Liver (tissue), 9 donors: Measurements from ENCODE around the gene KANK4. TPM values are rescaled to one million over a fixed set of nuclear protein-coding genes. Genes with fewer than 3 reads are reported as not detected.

Source experiments
- DNase-seq: peaks from one replicate; pipeline ENCODE4 v3.0.0-alpha.2; 2017; ENCODE audit warnings: low spot score
- H3K27ac ChIP-seq, 2 donors: one replicate each; pipeline ENCODE4 v1.7.0; 2013; ENCODE audit warnings: inconsistent platforms in 2 of 2, low read length in 2 of 2, control low read depth in 1 of 2, low read depth in 1 of 2, mild to moderate bottlenecking in 1 of 2
- H3K27me3 ChIP-seq, 4 donors: one replicate each; pipeline versions ENCODE4 v1.6.1 to v1.7.0; 2013; ENCODE audit warnings: low read length in 3 of 4, inconsistent platforms in 1 of 4, mild to moderate bottlenecking in 1 of 4, moderate library complexity in 1 of 4; ENCODE audit not compliant: control insufficient read depth in 4 of 4, insufficient read depth in 4 of 4
- H3K36me3 ChIP-seq, 4 donors: one replicate each; pipeline versions ENCODE4 v1.6.1 to v1.7.0; 2013; ENCODE audit warnings: low read length in 3 of 4, mild to moderate bottlenecking in 3 of 4, low read depth in 1 of 4, moderate library complexity in 1 of 4; ENCODE audit not compliant: control insufficient read depth in 4 of 4, insufficient read depth in 3 of 4
- H3K4me1 ChIP-seq, 4 donors: one replicate each; pipeline versions ENCODE4 v1.6.1 to v1.7.0; 2013; ENCODE audit warnings: low read length in 3 of 4, mild to moderate bottlenecking in 3 of 4, moderate library complexity in 1 of 4; ENCODE audit not compliant: control insufficient read depth in 4 of 4, insufficient read depth in 4 of 4
- H3K4me3 ChIP-seq, 3 donors: one replicate each; pipeline versions ENCODE4 v1.6.1 to v1.7.0; 2013; ENCODE audit warnings: low read length in 3 of 3, control low read depth in 1 of 3, low read depth in 1 of 3, mild to moderate bottlenecking in 1 of 3
- H3K9ac ChIP-seq, 2 donors: one replicate each; pipeline ENCODE4 v1.7.0; 2013; ENCODE audit warnings: low read length in 2 of 2, mild to moderate bottlenecking in 2 of 2, moderate library complexity in 2 of 2, control low read depth in 1 of 2, low read depth in 1 of 2
- H3K9me3 ChIP-seq, 4 donors: one replicate each; pipeline versions ENCODE4 v1.6.1 to v1.7.0; 2013; ENCODE audit warnings: low read length in 3 of 4; ENCODE audit not compliant: control insufficient read depth in 4 of 4
- EGR1 ChIP-seq, 2 donors: IDR thresholded peaks; 2 replicates each; pipeline ENCODE4 v1.6.1; 2016 to 2018; ENCODE audit warnings: antibody characterized with exemption in 2 of 2, low read depth in 2 of 2
- FOXA1 ChIP-seq: IDR thresholded peaks from 2 replicates; pipeline ENCODE4 v1.6.1; 2016; ENCODE audit warnings: antibody characterized with exemption
- FOXA2 ChIP-seq: IDR thresholded peaks from 2 replicates; pipeline ENCODE4 v1.6.1; 2016; ENCODE audit warnings: antibody characterized with exemption
- GABPA ChIP-seq, 2 donors: IDR thresholded peaks in 1 of 2; conservative IDR thresholded peaks in 1 of 2; 2 replicates each; pipeline ENCODE4 v1.6.1; 2016; ENCODE audit warnings: antibody characterized with exemption in 2 of 2, mild to moderate bottlenecking in 1 of 2, moderate library complexity in 1 of 2
- HNF4A ChIP-seq, 2 donors: conservative IDR thresholded peaks; 2 replicates each; pipeline ENCODE4 v1.6.1; 2016; ENCODE audit warnings: antibody characterized with exemption in 2 of 2, mild to moderate bottlenecking in 2 of 2
- HNF4G ChIP-seq: IDR thresholded peaks from 2 replicates; pipeline ENCODE4 v1.6.1; 2016; ENCODE audit warnings: antibody characterized with exemption
- JUND ChIP-seq, 2 donors: IDR thresholded peaks; 2 replicates each; pipeline ENCODE4 v1.6.1; 2016; ENCODE audit warnings: antibody characterized with exemption in 2 of 2
- NR2F2 ChIP-seq: IDR thresholded peaks from 2 replicates; pipeline ENCODE4 v1.6.1; 2016; ENCODE audit warnings: antibody characterized with exemption
- RAD21 ChIP-seq, 2 donors: IDR thresholded peaks; 2 replicates each; pipeline ENCODE4 v1.6.1; 2016; ENCODE audit warnings: antibody characterized with exemption in 2 of 2, mild to moderate bottlenecking in 2 of 2
- RXRA ChIP-seq, 2 donors: IDR thresholded peaks; 2 replicates each; pipeline ENCODE4 v1.6.1; 2017 to 2018; ENCODE audit warnings: antibody characterized with exemption in 2 of 2, mild to moderate bottlenecking in 1 of 2
- SP1 ChIP-seq: IDR thresholded peaks from 2 replicates; pipeline ENCODE4 v1.6.1; 2018; ENCODE audit warnings: antibody characterized with exemption, mild to moderate bottlenecking
- TAF1 ChIP-seq: conservative IDR thresholded peaks from 2 replicates; pipeline ENCODE4 v1.6.1; 2016; ENCODE audit warnings: antibody characterized with exemption, mild to moderate bottlenecking
- YY1 ChIP-seq: IDR thresholded peaks from 2 replicates; pipeline ENCODE4 v1.6.1; 2016; ENCODE audit warnings: antibody characterized with exemption, mild to moderate bottlenecking
- WGBS: extraction: QIAGEN DNeasy Blood & Tissue Kit; methylation state at CpG from one replicate; pipeline ENCODE4 v1.1.7; 2013; 5-methylcytosine and 5-hydroxymethylcytosine counted together
- polyA plus RNA-seq, 2 donors: library from polyadenylated mRNA; stranded (reverse) in 1 of 2; unstranded in 1 of 2; fragments of 200-250 nt in 1 of 2; fragments of >200 nt in 1 of 2; fragmentation: Nextera tagmentation in 1 of 2; extraction: Ambion mirVana in 1 of 2; gene quantifications; one replicate each; pipeline versions ENCODE4 v1.2.1 to v1.2.3, GENCODE V29; 2013 to 2015
- total RNA-seq, 2 donors: library from RNA; depleted of rRNA; stranded (reverse); fragments of >200 nt; gene quantifications; one replicate each; pipeline ENCODE4 v1.2.3, GENCODE V29; 2014
- TF ChIP-seq, protein P1 (sequence below): fragments of 150-350 bp; IDR thresholded peaks from 2 replicates; pipeline ENCODE4 v1.5.1; 2017; ENCODE audit warnings: improper control_type of control experiment, low read depth, low read length; ENCODE audit not compliant: missing input control
- TF ChIP-seq, protein P2 (sequence below): IDR thresholded peaks from 2 replicates; pipeline ENCODE4 v1.6.1; 2016; ENCODE audit warnings: antibody characterized with exemption, mild to moderate bottlenecking
- TF ChIP-seq, protein P3 (sequence below): IDR thresholded peaks from 2 replicates; pipeline ENCODE4 v1.6.1; 2016; ENCODE audit warnings: antibody characterized with exemption
- TF ChIP-seq, protein P4 (sequence below): IDR thresholded peaks from 2 replicates; pipeline ENCODE4 v1.6.1; 2016; ENCODE audit warnings: antibody characterized with exemption
- TF ChIP-seq, protein P5 (sequence below): IDR thresholded peaks from 2 replicates; pipeline ENCODE4 v1.6.1; 2016; ENCODE audit warnings: antibody characterized with exemption
- donor health status: healthy.
- donor health status: healthy.
- donor health status: healthy.
- donor health status: healthy.
- donor health status: healthy.

Gene KANK4
- total and polyA plus RNA-seq, 4 donors, result 0.58 to 4.6 (median 1.1) TPM

DNA sequence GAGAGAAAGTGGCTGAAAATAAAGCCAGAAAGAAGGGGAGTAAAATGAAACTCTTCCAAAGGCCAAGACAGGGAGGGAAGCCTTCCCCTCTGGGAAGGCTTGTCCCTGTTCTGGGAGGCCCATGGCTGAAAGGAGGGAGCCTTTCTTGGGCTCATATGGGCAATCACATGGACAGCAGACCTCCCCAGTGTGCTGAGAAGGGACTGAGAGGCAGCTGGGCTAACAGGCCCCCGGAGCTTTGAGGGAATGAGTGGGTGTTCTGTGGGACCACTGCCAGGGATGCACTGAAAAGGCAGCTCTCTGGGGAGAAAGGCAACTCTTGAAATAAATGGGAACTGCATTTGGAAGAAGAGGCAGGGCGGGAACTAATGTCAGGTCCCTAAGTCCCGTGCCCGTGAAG lies 39.1 kb downstream of the KANK4 start:
- no peak overlapping the region for H3K9ac ChIP-seq
- WGBS, result 89% methylated on average over 4 of the region's 4 CpGs
- no peaks in the 10 kb centered on the region for H3K4me1 ChIP-seq
- no peak for DNase-seq
- H3K27ac ChIP-seq, result no peak overlapping the region
- no peak overlapping the region for H3K4me3 ChIP-seq
- peaks cover 0 to 9% (median 2%) of the 10 kb centered on the region in 4 donors for H3K36me3 ChIP-seq
- peaks cover 0 to 5% (median 4%) of the 10 kb centered on the region in 4 donors for H3K9me3 ChIP-seq
- no peak for TF ChIP-seq NR2F2
- TF ChIP-seq HNF4A (conservative IDR thresholded peaks at IDR 0.05), result no peak
- TF ChIP-seq, protein P1, sequence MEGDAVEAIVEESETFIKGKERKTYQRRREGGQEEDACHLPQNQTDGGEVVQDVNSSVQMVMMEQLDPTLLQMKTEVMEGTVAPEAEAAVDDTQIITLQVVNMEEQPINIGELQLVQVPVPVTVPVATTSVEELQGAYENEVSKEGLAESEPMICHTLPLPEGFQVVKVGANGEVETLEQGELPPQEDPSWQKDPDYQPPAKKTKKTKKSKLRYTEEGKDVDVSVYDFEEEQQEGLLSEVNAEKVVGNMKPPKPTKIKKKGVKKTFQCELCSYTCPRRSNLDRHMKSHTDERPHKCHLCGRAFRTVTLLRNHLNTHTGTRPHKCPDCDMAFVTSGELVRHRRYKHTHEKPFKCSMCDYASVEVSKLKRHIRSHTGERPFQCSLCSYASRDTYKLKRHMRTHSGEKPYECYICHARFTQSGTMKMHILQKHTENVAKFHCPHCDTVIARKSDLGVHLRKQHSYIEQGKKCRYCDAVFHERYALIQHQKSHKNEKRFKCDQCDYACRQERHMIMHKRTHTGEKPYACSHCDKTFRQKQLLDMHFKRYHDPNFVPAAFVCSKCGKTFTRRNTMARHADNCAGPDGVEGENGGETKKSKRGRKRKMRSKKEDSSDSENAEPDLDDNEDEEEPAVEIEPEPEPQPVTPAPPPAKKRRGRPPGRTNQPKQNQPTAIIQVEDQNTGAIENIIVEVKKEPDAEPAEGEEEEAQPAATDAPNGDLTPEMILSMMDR, result no peak
- TF ChIP-seq FOXA1, result no peak
- no peak for TF ChIP-seq RXRA (IDR thresholded peaks at IDR 0.05)
- no peak for TF ChIP-seq JUND (IDR thresholded peaks at IDR 0.05)
- TF ChIP-seq, protein P2, sequence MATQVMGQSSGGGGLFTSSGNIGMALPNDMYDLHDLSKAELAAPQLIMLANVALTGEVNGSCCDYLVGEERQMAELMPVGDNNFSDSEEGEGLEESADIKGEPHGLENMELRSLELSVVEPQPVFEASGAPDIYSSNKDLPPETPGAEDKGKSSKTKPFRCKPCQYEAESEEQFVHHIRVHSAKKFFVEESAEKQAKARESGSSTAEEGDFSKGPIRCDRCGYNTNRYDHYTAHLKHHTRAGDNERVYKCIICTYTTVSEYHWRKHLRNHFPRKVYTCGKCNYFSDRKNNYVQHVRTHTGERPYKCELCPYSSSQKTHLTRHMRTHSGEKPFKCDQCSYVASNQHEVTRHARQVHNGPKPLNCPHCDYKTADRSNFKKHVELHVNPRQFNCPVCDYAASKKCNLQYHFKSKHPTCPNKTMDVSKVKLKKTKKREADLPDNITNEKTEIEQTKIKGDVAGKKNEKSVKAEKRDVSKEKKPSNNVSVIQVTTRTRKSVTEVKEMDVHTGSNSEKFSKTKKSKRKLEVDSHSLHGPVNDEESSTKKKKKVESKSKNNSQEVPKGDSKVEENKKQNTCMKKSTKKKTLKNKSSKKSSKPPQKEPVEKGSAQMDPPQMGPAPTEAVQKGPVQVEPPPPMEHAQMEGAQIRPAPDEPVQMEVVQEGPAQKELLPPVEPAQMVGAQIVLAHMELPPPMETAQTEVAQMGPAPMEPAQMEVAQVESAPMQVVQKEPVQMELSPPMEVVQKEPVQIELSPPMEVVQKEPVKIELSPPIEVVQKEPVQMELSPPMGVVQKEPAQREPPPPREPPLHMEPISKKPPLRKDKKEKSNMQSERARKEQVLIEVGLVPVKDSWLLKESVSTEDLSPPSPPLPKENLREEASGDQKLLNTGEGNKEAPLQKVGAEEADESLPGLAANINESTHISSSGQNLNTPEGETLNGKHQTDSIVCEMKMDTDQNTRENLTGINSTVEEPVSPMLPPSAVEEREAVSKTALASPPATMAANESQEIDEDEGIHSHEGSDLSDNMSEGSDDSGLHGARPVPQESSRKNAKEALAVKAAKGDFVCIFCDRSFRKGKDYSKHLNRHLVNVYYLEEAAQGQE, result no peak
- TF ChIP-seq GABPA (IDR thresholded peaks at IDR 0.05 in 1 of 2, conservative IDR thresholded peaks at IDR 0.05 in 1 of 2), result no peak
- TF ChIP-seq EGR1 (IDR thresholded peaks at IDR 0.05; ENCODE audit: low read depth in 2 of 2), result no peak
- TF ChIP-seq, protein P3, sequence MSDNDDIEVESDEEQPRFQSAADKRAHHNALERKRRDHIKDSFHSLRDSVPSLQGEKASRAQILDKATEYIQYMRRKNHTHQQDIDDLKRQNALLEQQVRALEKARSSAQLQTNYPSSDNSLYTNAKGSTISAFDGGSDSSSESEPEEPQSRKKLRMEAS, result no peak
- TF ChIP-seq, protein P4, sequence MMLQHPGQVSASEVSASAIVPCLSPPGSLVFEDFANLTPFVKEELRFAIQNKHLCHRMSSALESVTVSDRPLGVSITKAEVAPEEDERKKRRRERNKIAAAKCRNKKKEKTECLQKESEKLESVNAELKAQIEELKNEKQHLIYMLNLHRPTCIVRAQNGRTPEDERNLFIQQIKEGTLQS, result no peak
- no peak for TF ChIP-seq FOXA2
- TF ChIP-seq HNF4G, result no peak
- TF ChIP-seq TAF1, result no peak
- TF ChIP-seq, protein P5, sequence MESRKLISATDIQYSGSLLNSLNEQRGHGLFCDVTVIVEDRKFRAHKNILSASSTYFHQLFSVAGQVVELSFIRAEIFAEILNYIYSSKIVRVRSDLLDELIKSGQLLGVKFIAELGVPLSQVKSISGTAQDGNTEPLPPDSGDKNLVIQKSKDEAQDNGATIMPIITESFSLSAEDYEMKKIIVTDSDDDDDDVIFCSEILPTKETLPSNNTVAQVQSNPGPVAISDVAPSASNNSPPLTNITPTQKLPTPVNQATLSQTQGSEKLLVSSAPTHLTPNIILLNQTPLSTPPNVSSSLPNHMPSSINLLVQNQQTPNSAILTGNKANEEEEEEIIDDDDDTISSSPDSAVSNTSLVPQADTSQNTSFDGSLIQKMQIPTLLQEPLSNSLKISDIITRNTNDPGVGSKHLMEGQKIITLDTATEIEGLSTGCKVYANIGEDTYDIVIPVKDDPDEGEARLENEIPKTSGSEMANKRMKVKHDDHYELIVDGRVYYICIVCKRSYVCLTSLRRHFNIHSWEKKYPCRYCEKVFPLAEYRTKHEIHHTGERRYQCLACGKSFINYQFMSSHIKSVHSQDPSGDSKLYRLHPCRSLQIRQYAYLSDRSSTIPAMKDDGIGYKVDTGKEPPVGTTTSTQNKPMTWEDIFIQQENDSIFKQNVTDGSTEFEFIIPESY, result no peak
- TF ChIP-seq YY1, result no peak
- no peak for TF ChIP-seq SP1
- no peak for TF ChIP-seq RAD21 (IDR thresholded peaks at IDR 0.05)
- H3K27me3 ChIP-seq, result no peaks in the 10 kb centered on the region
